Progenitor cell of endocrine pancreas (in vitro differentiated cells): ENCODE data around the gene ZMAT5. TPM values are rescaled to one million over a fixed set of nuclear protein-coding genes. Genes with fewer than 3 reads are reported as not detected.

Experiments
- DNase-seq: peaks from one replicate; pipeline ENCODE4 v3.0.0; 2021; ENCODE audit warnings: low spot score; ENCODE audit not compliant: unreplicated experiment
- H3K27ac Mint-ChIP-seq: 2 replicates; pipeline ENCODE4 v1.8.0; 2021; ENCODE audit warnings: mild to moderate bottlenecking, moderate library complexity, mixed read lengths
- H3K27me3 Mint-ChIP-seq: 2 replicates; pipeline ENCODE4 v1.8.0; 2021; ENCODE audit warnings: mixed read lengths
- H3K36me3 Mint-ChIP-seq: 2 replicates; pipeline ENCODE4 v1.8.0; 2022; ENCODE audit warnings: mixed read lengths; ENCODE audit not compliant: insufficient read depth
- H3K4me1 Mint-ChIP-seq: 2 replicates; pipeline ENCODE4 v1.8.0; 2021; ENCODE audit warnings: low read depth, mixed read lengths
- H3K4me3 Mint-ChIP-seq: 2 replicates; pipeline ENCODE4 v1.8.0; 2021; ENCODE audit warnings: low read depth, mild to moderate bottlenecking, moderate library complexity, mixed read lengths
- H3K9me3 Mint-ChIP-seq: 2 replicates; pipeline ENCODE4 v1.8.0; 2021; ENCODE audit warnings: low read depth, mixed read lengths
- total RNA-seq: library from RNA; stranded (reverse); gene quantifications from 2 replicates; pipeline ENCODE4 v1.2.1, GENCODE V29; 2021
- TF ChIP-seq, protein P1 (sequence below): fragments of 200-600 bp; sonication (generic); IDR thresholded peaks from one replicate; pipeline ENCODE4 v1.5.0; 2021; ENCODE audit warnings: antibody characterized with exemption, mild to moderate bottlenecking; ENCODE audit not compliant: unreplicated experiment

ZMAT5 gene
- total RNA-seq, 1 donor from 2014 or later: 21.1 TPM

DNA sequence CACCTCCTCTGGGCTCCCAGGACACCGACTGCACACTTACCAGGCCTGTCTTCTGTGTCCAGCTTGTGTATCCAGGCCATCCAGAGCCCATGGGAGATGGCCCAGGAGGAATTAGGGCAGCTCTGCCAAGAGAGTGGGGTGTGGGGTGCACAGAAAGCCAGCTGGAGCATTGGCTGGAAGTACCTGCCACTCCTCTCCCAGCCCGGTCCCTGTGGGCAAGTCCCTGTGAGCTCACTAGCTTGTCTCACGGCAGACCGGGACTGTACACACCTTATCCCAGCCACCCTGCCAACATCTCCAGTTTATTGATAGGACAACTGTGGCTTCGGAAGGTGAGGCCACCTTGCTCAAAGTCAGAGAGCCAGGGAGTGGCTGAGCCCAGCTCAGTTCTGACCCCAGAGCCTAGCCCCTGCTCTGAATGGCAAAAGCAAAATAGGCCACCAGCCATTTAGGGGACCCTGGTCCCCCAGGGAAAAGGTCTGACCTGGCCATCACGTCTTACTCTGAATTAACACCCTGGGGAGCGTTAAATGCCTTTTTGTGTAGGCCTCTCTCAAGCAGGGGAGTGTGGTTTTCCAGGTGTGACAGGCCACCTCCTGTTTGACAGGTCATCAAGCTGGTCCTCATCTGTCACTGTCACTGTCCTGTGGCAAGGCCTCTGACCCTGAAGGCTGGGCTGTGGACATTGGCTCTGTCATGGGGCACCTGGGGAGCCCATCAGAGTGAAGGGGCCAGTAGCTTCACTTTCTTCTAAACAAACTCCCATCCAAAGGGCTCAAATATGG lies 15.4 kb upstream of the ZMAT5 start:
- Mint-ChIP-seq H3K27me3 (peaks cover 8% of the 10 kb centered on the region), H3K4me1 (peaks cover 57% of the 10 kb centered on the region), H3K4me3 (no peak overlapping the region), H3K9me3 (no peaks in the 10 kb centered on the region), H3K36me3 (no peaks in the 10 kb centered on the region), H3K27ac (no peak overlapping the region)
- TF ChIP-seq, protein P1, sequence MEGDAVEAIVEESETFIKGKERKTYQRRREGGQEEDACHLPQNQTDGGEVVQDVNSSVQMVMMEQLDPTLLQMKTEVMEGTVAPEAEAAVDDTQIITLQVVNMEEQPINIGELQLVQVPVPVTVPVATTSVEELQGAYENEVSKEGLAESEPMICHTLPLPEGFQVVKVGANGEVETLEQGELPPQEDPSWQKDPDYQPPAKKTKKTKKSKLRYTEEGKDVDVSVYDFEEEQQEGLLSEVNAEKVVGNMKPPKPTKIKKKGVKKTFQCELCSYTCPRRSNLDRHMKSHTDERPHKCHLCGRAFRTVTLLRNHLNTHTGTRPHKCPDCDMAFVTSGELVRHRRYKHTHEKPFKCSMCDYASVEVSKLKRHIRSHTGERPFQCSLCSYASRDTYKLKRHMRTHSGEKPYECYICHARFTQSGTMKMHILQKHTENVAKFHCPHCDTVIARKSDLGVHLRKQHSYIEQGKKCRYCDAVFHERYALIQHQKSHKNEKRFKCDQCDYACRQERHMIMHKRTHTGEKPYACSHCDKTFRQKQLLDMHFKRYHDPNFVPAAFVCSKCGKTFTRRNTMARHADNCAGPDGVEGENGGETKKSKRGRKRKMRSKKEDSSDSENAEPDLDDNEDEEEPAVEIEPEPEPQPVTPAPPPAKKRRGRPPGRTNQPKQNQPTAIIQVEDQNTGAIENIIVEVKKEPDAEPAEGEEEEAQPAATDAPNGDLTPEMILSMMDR: no peak
- no peak for DNase-seq

DNA sequence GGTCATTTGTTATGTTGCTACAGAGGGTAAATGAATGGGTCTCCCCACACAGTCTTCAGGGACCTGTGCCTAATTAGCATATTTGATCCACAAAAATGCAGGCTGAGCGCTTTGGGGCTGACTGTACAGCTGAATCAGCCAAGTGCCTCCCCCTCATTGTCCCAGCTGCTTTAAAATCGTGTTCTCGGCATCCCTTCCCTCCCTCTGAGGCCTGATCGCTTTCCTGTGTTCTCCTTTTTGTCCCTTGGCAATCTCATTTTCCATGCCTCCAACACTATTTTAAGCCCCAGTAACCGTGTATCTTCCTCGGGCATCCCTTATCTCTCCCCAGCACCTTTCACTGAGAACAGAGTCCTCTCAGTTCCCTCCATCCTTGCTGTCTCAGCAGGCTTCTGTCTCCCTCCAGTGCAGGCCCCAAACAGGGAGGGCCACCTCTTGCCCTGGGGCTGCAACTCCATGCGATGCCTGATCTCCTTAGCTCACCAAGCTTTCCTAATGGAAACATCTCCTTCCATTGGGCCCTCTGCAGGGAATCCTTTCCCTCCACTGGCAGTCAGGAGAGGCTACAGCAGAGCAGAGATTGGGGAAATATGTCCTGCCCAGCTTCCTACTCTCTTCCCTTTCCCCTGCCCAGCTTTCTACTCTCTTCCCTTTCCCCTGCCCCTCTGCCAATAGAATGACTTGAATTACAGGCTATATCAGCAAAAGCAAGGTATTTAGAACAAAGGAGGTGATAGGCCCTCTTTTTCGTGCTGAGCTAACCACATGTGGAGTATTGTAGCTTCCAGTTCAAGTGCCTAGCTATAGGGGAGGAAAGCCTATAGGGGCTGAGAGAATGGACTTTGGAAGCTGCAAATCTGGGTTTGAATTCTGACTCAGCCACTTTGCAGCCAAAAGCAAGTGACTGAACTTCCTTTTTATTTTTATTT lies 14.2 kb upstream of the ZMAT5 start:
- Mint-ChIP-seq H3K4me3 (no peak overlapping the region), H3K27ac (no peak overlapping the region), H3K36me3 (no peaks in the 10 kb centered on the region), H3K27me3 (peaks cover 8% of the 10 kb centered on the region), H3K9me3 (no peaks in the 10 kb centered on the region), H3K4me1 (peaks cover 50% of the 10 kb centered on the region)
- TF ChIP-seq, protein P1: no peak
- DNase-seq: no peak

DNA sequence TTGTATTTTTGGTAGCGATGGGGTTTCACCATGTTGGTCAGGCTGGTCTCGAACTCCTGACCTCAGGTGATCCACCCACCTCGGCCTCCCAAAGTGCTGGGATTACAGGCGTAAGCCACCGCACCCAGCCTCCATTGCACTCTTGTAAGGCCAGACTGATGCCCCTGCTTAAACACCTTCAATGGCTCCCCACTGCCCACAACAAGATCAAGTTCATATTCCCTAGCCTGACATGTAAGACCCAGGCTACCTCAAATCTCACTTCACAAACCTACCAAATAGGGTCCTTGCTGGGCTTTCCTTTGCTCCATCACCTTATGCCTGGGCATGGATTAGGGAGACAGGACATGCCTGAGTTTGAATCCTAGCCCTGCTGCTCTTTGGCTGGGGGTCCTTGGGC lies 13.4 kb upstream of the ZMAT5 start:
- H3K27ac Mint-ChIP-seq: no peak overlapping the region
- H3K27me3 Mint-ChIP-seq: peaks cover 8% of the 10 kb centered on the region
- TF ChIP-seq, protein P1: no peak
- no peak overlapping the region for H3K4me3 Mint-ChIP-seq
- peaks cover 46% of the 10 kb centered on the region for H3K4me1 Mint-ChIP-seq
- no peaks in the 10 kb centered on the region for H3K9me3 Mint-ChIP-seq
- DNase-seq: no peak
- no peaks in the 10 kb centered on the region for H3K36me3 Mint-ChIP-seq

DNA sequence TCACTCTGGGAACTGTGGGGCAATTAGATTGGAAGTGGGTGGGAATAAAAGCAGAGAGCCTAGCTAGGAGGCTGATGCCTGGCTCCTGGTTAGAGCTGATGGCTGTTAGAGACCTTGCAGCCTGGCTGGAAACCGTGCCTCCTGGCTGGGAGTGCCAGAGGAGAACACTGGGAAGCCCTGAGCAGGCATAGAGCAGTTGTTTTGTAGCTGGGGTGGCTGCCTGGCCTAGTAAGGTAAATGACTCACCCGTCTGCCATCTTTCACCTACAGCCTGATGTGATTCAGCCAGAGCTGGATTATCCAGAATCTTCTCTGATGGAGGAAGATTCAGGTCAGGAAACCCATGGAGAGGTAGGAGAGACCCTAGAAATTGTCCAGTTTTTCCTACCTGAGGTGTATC lies 6.4 kb upstream of the ZMAT5 start:
- no peak overlapping the region for H3K4me3 Mint-ChIP-seq
- peaks cover 4% of the 10 kb centered on the region for H3K36me3 Mint-ChIP-seq
- no peaks in the 10 kb centered on the region for H3K27me3 Mint-ChIP-seq
- TF ChIP-seq, protein P1: no peak
- no peaks in the 10 kb centered on the region for H3K9me3 Mint-ChIP-seq
- peaks cover 10% of the 10 kb centered on the region for H3K4me1 Mint-ChIP-seq
- no peak for DNase-seq
- no peak overlapping the region for H3K27ac Mint-ChIP-seq

DNA sequence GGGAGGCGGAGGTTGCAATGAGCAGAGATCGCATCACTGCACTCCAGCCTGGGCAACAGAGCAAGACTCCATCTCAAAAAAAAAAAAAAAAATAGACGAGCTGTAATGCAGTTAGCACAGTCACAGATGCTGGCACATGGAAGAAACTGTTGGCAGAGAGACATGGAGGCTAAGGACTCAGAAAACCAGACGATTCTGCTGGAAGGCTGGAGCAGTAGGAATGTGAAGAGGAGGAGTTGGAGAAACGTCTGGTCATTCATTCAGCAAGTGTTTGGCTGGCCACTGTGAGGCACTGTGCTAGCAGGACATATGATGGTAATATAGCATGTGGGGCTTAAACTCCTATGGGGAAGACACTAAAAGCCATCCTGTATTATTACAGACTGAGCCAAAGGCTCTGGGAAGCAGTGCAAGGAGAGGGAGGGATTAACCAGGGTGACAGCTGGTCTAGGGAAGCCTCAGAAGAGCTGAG lies 5.4 kb upstream of the ZMAT5 start:
- peaks cover 6% of the 10 kb centered on the region for H3K36me3 Mint-ChIP-seq
- no peak for DNase-seq
- no peak overlapping the region for H3K27ac Mint-ChIP-seq
- H3K4me3 Mint-ChIP-seq: no peak overlapping the region
- H3K9me3 Mint-ChIP-seq: no peaks in the 10 kb centered on the region
- TF ChIP-seq, protein P1: peak; percentile 49
- no peaks in the 10 kb centered on the region for H3K27me3 Mint-ChIP-seq
- peaks cover 15% of the 10 kb centered on the region for H3K4me1 Mint-ChIP-seq
